GM12892 (cell line): Measurements from ENCODE around the gene MYH3.

Experiments used
- POLR2A ChIP-seq: IDR thresholded peaks from 2 replicates; pipeline ENCODE4 v1.6.1; 2011; ENCODE audit warnings: low read depth, low read length, control low read depth
- POLR2AphosphoS5 ChIP-seq: IDR thresholded peaks from 2 replicates; pipeline ENCODE4 v1.6.1; 2011; ENCODE audit warnings: low read depth, low read length, control low read depth

GRCh38 chr17:10618202-10618635, 38.9 kb downstream of the MYH3 start:
- TF ChIP-seq POLR2AphosphoS5, result no peak
- no peak for TF ChIP-seq POLR2A
